Prostate gland (tissue), 2 donors: Measurements from ENCODE around the gene MSH5. TPM values are rescaled to one million over a fixed set of nuclear protein-coding genes. Genes with fewer than 3 reads are reported as not detected.
"Not testable (repeated sequence)": the region's sequence is repeated elsewhere in the genome, so short reads cannot be mapped to it uniquely, and the experiment has no call there.

Experiments used
- DNase-seq: peaks from one replicate; pipeline ENCODE4 v3.0.0-alpha.2; 2019; ENCODE audit warnings: low spot score
- H3K27ac ChIP-seq, 2 donors: fragments of 200-600 bp; sonication (generic); 2 replicates each; pipeline ENCODE4 v1.5.1; 2017 to 2019
- H3K27me3 ChIP-seq: fragments of 200-600 bp; sonication (generic); replicated peaks from 2 replicates; pipeline ENCODE4 v1.5.1; 2019; ENCODE audit not compliant: insufficient read depth
- H3K36me3 ChIP-seq, 2 donors: fragments of 200-600 bp; sonication (generic); 1 replicate in 1 of 2; 2 replicates in 1 of 2; pipeline versions ENCODE4 v1.5.1 to v1.8.1; 2017 to 2019
- H3K4me1 ChIP-seq: fragments of 200-600 bp; sonication (generic); replicated peaks from 2 replicates; pipeline ENCODE4 v1.5.1; 2019
- H3K4me3 ChIP-seq, 2 donors: fragments of 200-600 bp; sonication (generic); 2 replicates each; pipeline ENCODE4 v1.5.1; 2017 to 2019
- H3K9me3 ChIP-seq: fragments of 200-600 bp; sonication (generic); 2 replicates; pipeline ENCODE4 v1.5.1; 2017
- CTCF ChIP-seq, 4 experiments: fragments of 200-600 bp in 2 of 4; fragments of 450-650 bp in 2 of 4; sonication (generic) in 2 of 4; IDR thresholded peaks; 1 replicate in 3 of 4; 2 replicates in 1 of 4; pipeline ENCODE4 v1.5.1; 2016 to 2019; ENCODE audit warnings: antibody characterized with exemption in 4 of 4, mild to moderate bottlenecking in 2 of 4, moderate library complexity in 2 of 4
- POLR2A ChIP-seq: fragments of 450-650 bp; IDR thresholded peaks from one replicate; pipeline ENCODE4 v1.6.1; 2016; ENCODE audit warnings: antibody characterized with exemption, mild to moderate bottlenecking
- POLR2AphosphoS5 ChIP-seq: sonication (generic); formaldehyde crosslinking; IDR thresholded peaks from one replicate; pipeline ENCODE4 v1.6.1; 2017; ENCODE audit warnings: antibody characterized with exemption
- WGBS: methylation state at CpG from one replicate; pipeline ENCODE4 v1.1.5; 2018; 5-methylcytosine and 5-hydroxymethylcytosine counted together
- intact Hi-C: fragments of 100-400 bp; cut with DNase I; formaldehyde crosslinking; loops from one replicate; pipeline ENCODE4 v1.14.2; 2022
- total RNA-seq, 2 donors: library from RNA; depleted of rRNA; stranded (reverse); fragments of >200 nt; gene quantifications; one replicate each; pipeline ENCODE4 v1.1.0, GENCODE V29; 2016

Gene MSH5
- total RNA-seq, 2 donors from 2014 or later, result 10.5 to 72.4 TPM

- no peak for TF ChIP-seq POLR2AphosphoS5
- TF ChIP-seq POLR2A, result no peak
- no peak for TF ChIP-seq CTCF (IDR thresholded peaks at IDR 0.05)
- Histone ChIP-seq H3K27me3 (no peaks in the 10 kb centered on the region), H3K27ac (peak overlapping the region in 1 of 2 donors; percentile 97), H3K9me3 (no peaks in the 10 kb centered on the region), H3K4me1 (peaks cover 3% of the 10 kb centered on the region), H3K36me3 (no peaks in the 10 kb centered on the region), H3K4me3 (no peak overlapping the region)
- DNase-seq, result no peak
- 73% methylated on average over 2 of the region's 2 CpGs for WGBS
- intact Hi-C loops, result no loop called here
These were observed 57.2 kb downstream of the MSH5 start for GRCh38 chr6:31796993-31797385.

GRCh38 chr6:31797588-31797987 lies 57.8 kb downstream of the MSH5 start:
- Histone ChIP-seq H3K4me3 (no peak overlapping the region), H3K36me3 (no peaks in the 10 kb centered on the region), H3K9me3 (no peaks in the 10 kb centered on the region), H3K27me3 (no peaks in the 10 kb centered on the region), H3K4me1 (peaks cover 3% of the 10 kb centered on the region), H3K27ac (peak overlapping the region in 1 of 2 donors; percentile 97)
- WGBS, result 55% methylated on average over 5 of the region's 5 CpGs
- no peak for DNase-seq
- intact Hi-C loops, result no loop called here
- no peak for TF ChIP-seq POLR2AphosphoS5
- no peak for TF ChIP-seq POLR2A
- no peak for TF ChIP-seq CTCF (IDR thresholded peaks at IDR 0.05)

GRCh38 chr6:31799781-31800180 lies 60.0 kb downstream of the MSH5 start:
- no peak overlapping the region for H3K27ac ChIP-seq
- H3K27me3 ChIP-seq, result no peaks in the 10 kb centered on the region
- no peaks in the 10 kb centered on the region for H3K36me3 ChIP-seq
- intact Hi-C loops, result no loop called here
- 88% methylated on average over 12 of the region's 12 CpGs for WGBS
- no peak overlapping the region for H3K4me3 ChIP-seq
- no peak for DNase-seq
- no peak for TF ChIP-seq POLR2A
- no peak for TF ChIP-seq CTCF (IDR thresholded peaks at IDR 0.05)
- no peak for TF ChIP-seq POLR2AphosphoS5
- no peaks in the 10 kb centered on the region for H3K4me1 ChIP-seq
- H3K9me3 ChIP-seq, result no peaks in the 10 kb centered on the region

GRCh38 chr6:31801031-31801927 lies 61.5 kb downstream of the MSH5 start:
- H3K9me3 ChIP-seq, H3K4me1 ChIP-seq, H3K27me3 ChIP-seq, H3K27ac ChIP-seq, intact Hi-C loops, H3K36me3 ChIP-seq, DNase-seq, H3K4me3 ChIP-seq: not testable (repeated sequence)
- WGBS, result 96% methylated on average over 8 of the region's 8 CpGs

- Histone ChIP-seq H3K27ac (peak overlapping the region; percentile 93 to 95), H3K9me3 (no peaks in the 10 kb centered on the region), H3K4me1 (no peaks in the 10 kb centered on the region), H3K4me3 (peak overlapping the region; percentile 48 to 52), H3K36me3 (no peaks in the 10 kb centered on the region), H3K27me3 (no peaks in the 10 kb centered on the region)
- TF ChIP-seq POLR2AphosphoS5, result no peak
- TF ChIP-seq POLR2A, result no peak
- no peak for TF ChIP-seq CTCF (IDR thresholded peaks at IDR 0.05)
- intact Hi-C loops, result no loop called here
- 5% methylated on average over 7 of the region's 7 CpGs for WGBS
- no peak for DNase-seq
These were observed 66.2 kb downstream of the MSH5 start for GRCh38 chr6:31805939-31806469.
